ENCODE results near the gene CD276.

CD276 gene

GRCh38 chr15:73748730-73749129 is 64.5 kb downstream of the CD276 start:
- DNase-seq, result no peak

DNA sequence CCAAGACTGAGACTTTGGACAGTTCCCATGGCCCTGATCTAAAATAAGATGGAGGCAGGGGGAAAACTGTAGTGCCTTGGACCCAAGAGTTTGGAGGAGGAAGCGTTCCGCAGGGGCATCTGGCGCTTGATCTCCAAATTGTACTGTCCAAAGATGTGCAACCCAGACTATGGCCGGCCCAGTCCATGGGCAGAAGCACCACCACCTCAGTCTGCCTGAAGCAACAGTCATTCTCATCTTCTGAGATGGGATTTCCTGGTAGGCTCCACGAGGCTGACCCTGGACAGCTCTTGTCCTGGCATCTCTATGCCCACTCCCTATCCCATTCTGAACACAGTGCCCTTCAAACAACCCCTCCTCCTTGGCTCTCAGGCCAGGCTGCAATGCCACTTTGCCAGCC is 65.3 kb downstream of the CD276 start:
- DNase-seq, result no peak

DNA sequence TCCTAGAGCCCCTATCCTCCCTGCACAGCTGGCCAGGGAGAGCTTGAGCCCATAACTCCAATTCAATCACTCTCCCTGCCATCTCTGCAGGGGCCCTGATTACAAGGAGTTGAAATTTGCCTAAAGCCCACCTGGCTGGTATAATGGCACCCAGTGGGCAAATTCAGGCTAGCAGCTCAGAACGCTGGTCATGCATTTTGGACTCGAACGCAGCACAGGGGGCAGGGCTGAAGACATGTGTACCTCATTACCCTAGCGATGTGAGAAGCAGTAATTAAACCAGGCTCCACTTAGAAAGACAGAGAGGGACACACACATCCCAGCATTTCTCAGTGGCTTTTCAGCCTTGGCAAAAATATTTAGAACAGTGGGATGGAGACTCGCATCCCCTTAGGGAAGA is 65.8 kb downstream of the CD276 start:
- no peak for DNase-seq

GRCh38 chr15:73750438-73750837 is 66.3 kb downstream of the CD276 start:
- no peak for DNase-seq

DNA sequence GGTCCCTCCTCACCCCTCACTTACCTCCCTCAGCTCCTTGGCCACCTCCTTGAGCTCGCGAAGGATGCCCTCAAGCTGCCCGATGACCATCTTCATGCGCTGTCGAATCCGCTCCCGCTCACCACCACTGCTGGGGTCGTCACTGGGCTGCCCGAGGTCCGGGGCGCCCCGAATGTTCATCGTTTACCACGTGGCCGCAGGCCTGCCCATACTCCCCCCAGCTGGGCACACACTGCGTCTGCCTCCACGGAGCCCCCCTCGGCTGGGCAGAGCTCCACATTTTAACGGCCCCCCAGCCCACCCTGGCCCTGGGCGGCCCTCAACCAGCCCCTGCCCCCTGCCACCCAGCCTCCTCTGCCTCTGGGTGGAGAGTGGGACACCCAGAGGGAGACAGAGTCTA is 66.8 kb downstream of the CD276 start:
- no peak for DNase-seq

- DNase-seq, result no peak
Measured at GRCh38 chr15:73751511-73751898, 67.3 kb downstream of the CD276 start.

GRCh38 chr15:73751899-73752805 is 68.0 kb downstream of the CD276 start:
- no peak for DNase-seq

- no peak for DNase-seq
Measured at GRCh38 chr15:73752806-73753193, 68.6 kb downstream of the CD276 start.

DNA sequence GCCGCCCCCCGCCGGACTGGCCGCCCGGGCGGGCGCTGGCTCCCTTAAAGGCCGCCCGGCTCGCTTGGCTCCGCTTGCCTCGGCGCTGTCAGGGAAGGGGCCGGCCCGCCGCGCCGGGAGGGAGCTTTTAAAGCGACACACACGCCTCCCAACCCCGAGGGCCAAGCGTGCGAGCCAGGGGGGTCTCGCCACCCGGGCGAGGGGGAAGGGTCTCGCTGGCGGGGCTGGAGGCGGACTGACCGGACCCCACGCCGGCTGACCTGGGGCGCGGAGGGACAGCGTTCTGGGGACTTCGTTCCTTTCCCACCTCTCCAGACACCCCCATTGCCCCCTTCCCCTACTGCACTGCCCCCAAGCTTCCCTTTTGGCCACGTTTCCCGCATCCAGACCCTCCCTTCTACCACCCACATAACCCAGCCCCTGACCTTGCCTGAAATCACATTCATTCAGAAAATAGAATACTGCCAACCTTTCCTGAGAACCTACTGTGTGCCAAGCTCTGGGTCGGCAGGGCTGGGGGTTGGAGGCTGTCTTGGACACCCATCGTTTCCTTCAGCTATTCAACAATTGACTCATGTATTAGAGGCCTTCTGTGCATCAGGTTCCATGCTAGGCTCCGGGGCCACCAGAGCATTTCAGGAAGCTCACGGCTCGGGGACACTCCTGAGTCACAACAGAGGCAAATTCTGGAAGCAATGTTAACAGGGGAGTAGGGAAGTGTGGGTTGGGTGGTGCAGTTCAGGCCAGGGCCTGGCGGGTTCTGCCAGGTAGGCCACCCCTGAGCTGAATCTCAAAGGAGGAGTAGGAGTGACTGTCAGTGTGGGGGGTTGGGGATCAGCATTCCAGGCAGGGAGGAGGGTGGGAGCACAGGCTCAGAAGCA is 69.3 kb downstream of the CD276 start, which contains the start of gene INSYN1:
INSYN1 (minus strand) TSS at position 102 of the 881 bp plus-strand sequence. CDS start 2,221 bp downstream, outside the sequence.
- DNase-seq, result no peak

GRCh38 chr15:73754461-73754860 is 70.3 kb downstream of the CD276 start:
- DNase-seq, result no peak

DNA sequence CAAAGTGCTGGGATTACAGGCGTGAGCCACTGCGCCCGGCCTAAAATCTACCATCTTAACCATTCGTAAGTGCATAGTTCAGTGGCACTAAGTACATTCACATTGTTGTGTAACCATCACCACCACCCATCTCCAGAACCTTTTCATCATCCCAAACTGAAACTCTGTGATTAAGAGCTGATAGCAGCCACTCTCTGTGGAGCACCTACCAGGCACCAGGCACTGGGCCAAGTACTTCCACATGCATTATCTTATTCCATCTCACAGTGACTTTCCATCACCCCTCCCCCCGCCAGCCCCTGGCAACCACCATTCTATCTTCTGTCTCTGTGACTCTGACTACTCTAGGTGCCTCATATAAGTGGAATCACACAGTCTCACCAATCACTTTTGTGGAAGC is 71.3 kb downstream of the CD276 start:
- DNase-seq, result no peak

- DNase-seq, result no peak
Measured at GRCh38 chr15:73755946-73756345, 71.8 kb downstream of the CD276 start.

DNA sequence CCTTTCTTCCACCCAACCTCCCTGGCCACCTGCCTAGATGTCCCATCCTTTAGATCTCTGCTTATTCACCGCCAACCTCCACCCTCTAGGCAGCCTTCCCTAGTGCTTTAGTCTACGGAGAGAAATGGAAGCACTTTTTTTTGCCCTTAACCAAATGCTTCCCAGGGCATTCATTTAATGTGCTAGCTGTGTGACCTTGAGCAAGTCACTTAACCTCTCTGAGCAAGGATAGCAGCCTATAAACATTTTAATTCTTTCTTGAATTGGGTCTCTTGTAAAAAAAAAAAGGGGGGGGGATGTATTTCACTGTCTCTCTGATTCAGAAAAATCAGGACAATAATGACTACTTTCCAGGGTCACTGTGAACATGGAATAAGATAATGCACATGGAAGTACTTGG is 72.2 kb downstream of the CD276 start:
- DNase-seq, result no peak

DNA sequence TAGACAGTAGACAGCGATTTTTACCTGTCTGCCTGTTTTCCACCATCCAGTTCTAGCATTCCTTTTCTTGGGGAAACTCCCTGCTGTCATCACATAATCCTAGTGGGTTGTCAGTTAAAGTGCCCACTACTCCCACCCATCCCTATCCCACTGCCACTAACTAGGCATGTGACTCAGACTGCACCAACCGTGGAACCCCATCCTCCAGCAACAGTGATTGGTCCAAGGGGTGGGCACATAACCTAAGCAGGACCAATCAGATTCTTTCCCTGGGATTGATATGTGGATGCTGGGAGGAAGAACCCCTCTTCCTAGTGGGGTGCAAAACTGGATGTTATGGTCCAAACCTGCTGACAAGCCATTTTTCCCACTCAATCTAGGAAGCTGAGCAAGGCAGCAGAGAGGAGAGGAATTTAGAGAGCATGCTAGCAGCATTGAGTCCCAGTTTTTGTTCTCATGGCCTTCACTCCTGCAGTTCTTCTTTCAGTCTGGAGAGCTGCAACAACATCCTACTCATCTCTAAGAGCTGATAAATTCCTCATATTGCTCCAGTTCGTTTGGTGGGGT is 72.8 kb downstream of the CD276 start:
- DNase-seq, result no peak

GRCh38 chr15:73757571-73757970 is 73.4 kb downstream of the CD276 start:
- DNase-seq, result no peak

DNA sequence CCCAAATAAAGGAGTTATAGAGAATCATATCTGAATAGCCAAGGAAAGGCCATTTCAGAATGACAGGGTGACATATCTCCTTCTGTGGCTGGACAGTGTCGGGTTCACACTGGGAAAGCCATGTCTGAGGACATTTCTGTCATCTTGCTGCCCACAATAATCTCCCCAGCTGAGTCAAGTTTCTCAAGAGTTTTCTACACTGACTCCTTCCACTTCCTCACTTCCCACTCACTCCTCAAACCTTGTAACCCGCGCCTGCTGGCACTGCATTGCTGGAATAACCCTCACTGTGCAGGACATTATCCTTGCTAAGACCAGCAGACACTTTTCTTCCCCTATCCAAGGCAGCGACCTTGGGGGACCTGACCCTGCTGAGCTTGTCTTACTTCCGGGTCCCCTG is 74.3 kb downstream of the CD276 start:
- no peak for DNase-seq

- no peak for DNase-seq
Measured at GRCh38 chr15:73760330-73761329, 76.4 kb downstream of the CD276 start.

DNA sequence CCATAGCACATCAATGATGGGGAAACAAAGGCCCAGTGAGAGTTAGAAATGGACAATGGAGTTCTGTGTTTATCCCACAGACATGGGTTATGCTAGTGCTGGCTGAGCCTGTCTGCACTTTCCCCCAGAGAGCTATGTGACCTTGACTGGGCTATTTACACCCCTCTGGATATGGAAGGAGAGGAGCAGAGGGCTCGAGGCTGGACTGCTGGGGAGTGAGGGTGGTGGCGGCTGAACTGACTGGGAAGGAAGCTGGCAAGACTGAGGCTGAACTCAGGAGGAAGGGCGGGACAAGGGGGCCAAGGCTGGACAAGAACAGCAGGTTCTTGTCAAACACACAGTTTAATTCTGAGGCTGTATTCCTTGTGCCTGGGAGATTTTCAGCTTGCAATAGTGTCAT is 79.7 kb downstream of the CD276 start:
- DNase-seq, result no peak

All from activated CD4-positive, alpha-beta T cell treated with anti-CD3 and anti-CD28 coated beads, Interleukin-2, amount 50 U/mL, for 1 hour (primary cell).